Stromal cell of bone marrow (primary cell): ENCODE results near the gene FAM227B.
"Not testable (repeated sequence)": the region's sequence is repeated elsewhere in the genome, so short reads cannot be mapped to it uniquely, and the experiment has no call there.

Source experiments
- DNase-seq: peaks from one replicate; pipeline ENCODE4 v3.0.0-alpha.2; 2012; ENCODE audit warnings: low read depth

The FAM227B gene

GRCh38 chr15:49610157-49610918 is 10.3 kb downstream of the FAM227B start:
- DNase-seq, result no peak

- DNase-seq, result no peak
Observed at GRCh38 chr15:49606594-49606993, 14.0 kb downstream of the FAM227B start.

- DNase-seq, result no peak
Observed at GRCh38 chr15:49605588-49605987, 15.0 kb downstream of the FAM227B start.

- DNase-seq, result no peak
Observed at GRCh38 chr15:49604625-49605409, 15.8 kb downstream of the FAM227B start.

GRCh38 chr15:49592829-49593316 is 27.7 kb downstream of the FAM227B start:
- DNase-seq, result not testable (repeated sequence)

- DNase-seq, result no peak
Observed at GRCh38 chr15:49589030-49589429, 31.6 kb downstream of the FAM227B start.

GRCh38 chr15:49573421-49573820 is 47.2 kb downstream of the FAM227B start:
- DNase-seq, result no peak

- no peak for DNase-seq
Observed at GRCh38 chr15:49570672-49571071, 49.9 kb downstream of the FAM227B start.

GRCh38 chr15:49570174-49570573 is 50.4 kb downstream of the FAM227B start:
- no peak for DNase-seq

GRCh38 chr15:49560045-49560444 is 60.6 kb downstream of the FAM227B start:
- DNase-seq, result no peak

- DNase-seq, result peak; percentile 31
Observed at GRCh38 chr15:49558929-49559328, 61.7 kb downstream of the FAM227B start.

- no peak for DNase-seq
Observed at GRCh38 chr15:49556437-49556836, 64.2 kb downstream of the FAM227B start.

GRCh38 chr15:49550342-49550741 is 70.3 kb downstream of the FAM227B start:
- DNase-seq, result not testable (repeated sequence)

GRCh38 chr15:49538520-49538919 is 82.1 kb downstream of the FAM227B start:
- DNase-seq, result no peak

- DNase-seq, result no peak
Observed at GRCh38 chr15:49530092-49530491, 90.5 kb downstream of the FAM227B start.

- no peak for DNase-seq
Observed at GRCh38 chr15:49528289-49528688, 92.3 kb downstream of the FAM227B start.

GRCh38 chr15:49521802-49522201 is 98.8 kb downstream of the FAM227B start:
- DNase-seq, result no peak

GRCh38 chr15:49512739-49513138 is 107.9 kb downstream of the FAM227B start:
- DNase-seq, result not testable (repeated sequence)

- no peak for DNase-seq
Observed at GRCh38 chr15:49507261-49507660, 113.4 kb downstream of the FAM227B start.

- DNase-seq, result no peak
Observed at GRCh38 chr15:49506341-49506740, 114.3 kb downstream of the FAM227B start.

GRCh38 chr15:49501586-49501985 is 119.0 kb downstream of the FAM227B start:
- DNase-seq, result no peak

- no peak for DNase-seq
Observed at GRCh38 chr15:49495993-49496753, 124.4 kb downstream of the FAM227B start.
